ENCODE measurements around the gene GRHL1. TPM values are rescaled to one million over a fixed set of nuclear protein-coding genes. Genes with fewer than 3 reads are reported as not detected.

The GRHL1 gene
- total RNA-seq, 4 donors from 2014 or later, result 0.24 to 2.8 (median 1.4) TPM

DNA sequence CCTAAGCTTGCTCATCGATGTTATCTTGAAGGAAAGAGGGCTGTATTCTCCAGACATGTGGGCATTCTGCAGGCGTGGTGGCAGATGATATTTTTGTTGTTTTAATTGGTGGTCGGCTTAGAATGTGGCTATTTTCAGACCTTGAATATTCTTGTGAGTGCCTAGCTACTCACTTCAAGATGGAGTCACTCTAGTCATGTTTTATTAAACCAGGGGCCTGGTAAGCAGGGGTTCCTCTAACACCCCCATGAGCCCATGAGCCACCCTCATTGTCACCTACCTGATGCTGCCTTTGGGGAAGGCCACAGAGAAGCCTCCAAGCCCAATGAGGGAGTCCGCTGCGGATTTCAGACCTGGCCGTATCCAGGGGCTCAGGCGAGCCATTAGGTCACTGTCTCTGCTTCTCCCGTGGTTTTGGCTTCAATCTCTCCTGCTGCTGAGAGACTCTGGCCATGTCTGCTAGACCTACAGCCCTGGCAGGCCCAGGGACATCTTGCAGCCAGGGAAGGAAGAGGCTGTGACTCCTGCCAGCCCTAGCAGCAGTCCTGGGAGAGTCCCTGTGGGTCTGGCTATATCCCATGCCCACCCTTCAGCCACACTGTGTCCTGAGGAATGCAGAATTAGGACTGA is 75.6 kb downstream of the GRHL1 start:
- no peak overlapping the region for H3K4me3 ChIP-seq
- H3K4me1 ChIP-seq, result no peaks in the 10 kb centered on the region
- no peak for DNase-seq
- no peaks in the 10 kb centered on the region for H3K9me3 ChIP-seq
- H3K36me3 ChIP-seq, result no peaks in the 10 kb centered on the region
- intact Hi-C loops (cut with DNase I; ENCODE audit: low total_unique reads), result no loop called here
- TF ChIP-seq, protein P1, sequence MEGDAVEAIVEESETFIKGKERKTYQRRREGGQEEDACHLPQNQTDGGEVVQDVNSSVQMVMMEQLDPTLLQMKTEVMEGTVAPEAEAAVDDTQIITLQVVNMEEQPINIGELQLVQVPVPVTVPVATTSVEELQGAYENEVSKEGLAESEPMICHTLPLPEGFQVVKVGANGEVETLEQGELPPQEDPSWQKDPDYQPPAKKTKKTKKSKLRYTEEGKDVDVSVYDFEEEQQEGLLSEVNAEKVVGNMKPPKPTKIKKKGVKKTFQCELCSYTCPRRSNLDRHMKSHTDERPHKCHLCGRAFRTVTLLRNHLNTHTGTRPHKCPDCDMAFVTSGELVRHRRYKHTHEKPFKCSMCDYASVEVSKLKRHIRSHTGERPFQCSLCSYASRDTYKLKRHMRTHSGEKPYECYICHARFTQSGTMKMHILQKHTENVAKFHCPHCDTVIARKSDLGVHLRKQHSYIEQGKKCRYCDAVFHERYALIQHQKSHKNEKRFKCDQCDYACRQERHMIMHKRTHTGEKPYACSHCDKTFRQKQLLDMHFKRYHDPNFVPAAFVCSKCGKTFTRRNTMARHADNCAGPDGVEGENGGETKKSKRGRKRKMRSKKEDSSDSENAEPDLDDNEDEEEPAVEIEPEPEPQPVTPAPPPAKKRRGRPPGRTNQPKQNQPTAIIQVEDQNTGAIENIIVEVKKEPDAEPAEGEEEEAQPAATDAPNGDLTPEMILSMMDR (IDR thresholded peaks at IDR 0.05), result no peak
- H3K27me3 ChIP-seq, result no peaks in the 10 kb centered on the region
- H3K27ac ChIP-seq, result no peak overlapping the region

GRCh38 chr2:10027660-10028330 is 76.3 kb downstream of the GRHL1 start:
- Histone ChIP-seq H3K27me3 (no peaks in the 10 kb centered on the region), H3K36me3 (no peaks in the 10 kb centered on the region), H3K4me1 (no peaks in the 10 kb centered on the region), H3K9me3 (no peaks in the 10 kb centered on the region), H3K4me3 (no peak overlapping the region), H3K27ac (no peak overlapping the region)
- intact Hi-C loops (cut with DNase I; ENCODE audit: low total_unique reads), result no loop called here
- DNase-seq, result no peak
- TF ChIP-seq POLR2A (IDR thresholded peaks at IDR 0.05), result no peak
- TF ChIP-seq, protein P1 (IDR thresholded peaks at IDR 0.05), result no peak

GRCh38 chr2:10028407-10028987 is 77.0 kb downstream of the GRHL1 start:
- intact Hi-C loops (cut with DNase I; ENCODE audit: low total_unique reads), result no loop called here
- no peak for TF ChIP-seq POLR2A (IDR thresholded peaks at IDR 0.05)
- TF ChIP-seq, protein P1 (IDR thresholded peaks at IDR 0.05), result no peak
- H3K27me3 ChIP-seq, result no peaks in the 10 kb centered on the region
- peak overlapping the region; percentile 20 to 41 for H3K27ac ChIP-seq
- no peaks in the 10 kb centered on the region for H3K36me3 ChIP-seq
- no peak for DNase-seq
- H3K4me3 ChIP-seq, result no peak overlapping the region
- H3K9me3 ChIP-seq, result no peaks in the 10 kb centered on the region
- no peaks in the 10 kb centered on the region for H3K4me1 ChIP-seq

GRCh38 chr2:10028988-10029874 is 77.7 kb downstream of the GRHL1 start:
- intact Hi-C loops (cut with DNase I; ENCODE audit: low total_unique reads), result no loop called here
- no peak overlapping the region for H3K4me3 ChIP-seq
- H3K4me1 ChIP-seq, result no peaks in the 10 kb centered on the region
- no peak for DNase-seq
- no peaks in the 10 kb centered on the region for H3K27me3 ChIP-seq
- TF ChIP-seq, protein P1 (IDR thresholded peaks at IDR 0.05), result no peak
- TF ChIP-seq POLR2A (IDR thresholded peaks at IDR 0.05), result no peak
- no peaks in the 10 kb centered on the region for H3K36me3 ChIP-seq
- no peaks in the 10 kb centered on the region for H3K9me3 ChIP-seq
- H3K27ac ChIP-seq, result peak overlapping the region; percentile 22 to 41
